ENCODE measurements around the gene RBBP8NL.

The RBBP8NL gene

GRCh38 chr20:62363920-62364851, 63.2 kb downstream of the RBBP8NL start:
- no peak for DNase-seq (ENCODE audit: low read depth in 1 of 2, low spot score in 1 of 2)

- DNase-seq (ENCODE audit: low read depth in 1 of 2, low spot score in 1 of 2): no peak
Observed at GRCh38 chr20:62362991-62363919, 64.1 kb downstream of the RBBP8NL start.

GRCh38 chr20:62362590-62362940, 64.8 kb downstream of the RBBP8NL start:
- no peak for DNase-seq (ENCODE audit: low read depth in 1 of 2, low spot score in 1 of 2)

GRCh38 chr20:62361799-62362589, 65.3 kb downstream of the RBBP8NL start:
- DNase-seq (ENCODE audit: low read depth in 1 of 2, low spot score in 1 of 2): no peak

GRCh38 chr20:62360854-62361798, 66.2 kb downstream of the RBBP8NL start:
- no peak for DNase-seq (ENCODE audit: low read depth in 1 of 2, low spot score in 1 of 2)

All from activated CD4-positive, alpha-beta T cell treated with anti-CD3 and anti-CD28 coated beads, Interleukin-2, amount 50 U/mL, for 24 hours (primary cell).